ENCODE measurements around the gene OR9A4.

The OR9A4 gene

GRCh38 chr7:141956084-141956483, 39.9 kb downstream of the OR9A4 start:
- Histone ChIP-seq H3K36me3 (ENCODE audit: insufficient read depth, low read length) (no peaks in the 10 kb centered on the region), H3K4me2 (ENCODE audit: insufficient read depth, low read length) (no peak overlapping the region), H4K20me1 (ENCODE audit: insufficient read depth, low read length) (no peaks in the 10 kb centered on the region), H3K27ac (ENCODE audit: low read length) (no peak overlapping the region), H3K27me3 (ENCODE audit: insufficient read depth, low read length, poor library complexity) (no peaks in the 10 kb centered on the region), H3K9me3 (ENCODE audit: insufficient read depth, low read length, severe bottlenecking) (no peaks in the 10 kb centered on the region), H2AFZ (ENCODE audit: low read depth, low read length) (no peak overlapping the region), H3K79me2 (ENCODE audit: insufficient read depth, low read length) (no peaks in the 10 kb centered on the region), H3K4me3 (ENCODE audit: low read depth in 1 of 2, low read length in 2 of 2) (no peak overlapping the region), H3K9ac (ENCODE audit: low read depth, low read length) (no peak overlapping the region), H3K4me1 (ENCODE audit: insufficient read depth, low read length) (no peaks in the 10 kb centered on the region)
- ATAC-seq (ENCODE audit: insufficient read depth, low read depth), result no peak
- TF ChIP-seq EZH2 (IDR thresholded peaks at IDR 0.05; ENCODE audit: borderline replicate concordance, low read depth, low read length, severe bottlenecking) (no peak), CTCF (IDR thresholded peaks at IDR 0.05; ENCODE audit: borderline replicate concordance, extremely low read depth, low read length, poor library complexity, severe bottlenecking) (no peak)
- DNase-seq, result no peak

- Histone ChIP-seq H3K79me2 (ENCODE audit: insufficient read depth, low read length) (no peaks in the 10 kb centered on the region), H3K27me3 (ENCODE audit: insufficient read depth, low read length, poor library complexity) (no peaks in the 10 kb centered on the region), H2AFZ (ENCODE audit: low read depth, low read length) (no peak overlapping the region), H4K20me1 (ENCODE audit: insufficient read depth, low read length) (no peaks in the 10 kb centered on the region), H3K27ac (ENCODE audit: low read length) (no peak overlapping the region), H3K4me3 (ENCODE audit: low read depth in 1 of 2, low read length in 2 of 2) (no peak overlapping the region), H3K36me3 (ENCODE audit: insufficient read depth, low read length) (no peaks in the 10 kb centered on the region), H3K4me1 (ENCODE audit: insufficient read depth, low read length) (no peaks in the 10 kb centered on the region), H3K4me2 (ENCODE audit: insufficient read depth, low read length) (no peak overlapping the region), H3K9ac (ENCODE audit: low read depth, low read length) (no peak overlapping the region), H3K9me3 (ENCODE audit: insufficient read depth, low read length, severe bottlenecking) (no peaks in the 10 kb centered on the region)
- ATAC-seq (ENCODE audit: insufficient read depth, low read depth) (no peak), DNase-seq (no peak)
- TF ChIP-seq CTCF (IDR thresholded peaks at IDR 0.05; ENCODE audit: borderline replicate concordance, extremely low read depth, low read length, poor library complexity, severe bottlenecking) (no peak), EZH2 (IDR thresholded peaks at IDR 0.05; ENCODE audit: borderline replicate concordance, low read depth, low read length, severe bottlenecking) (no peak)
These were observed 44.7 kb downstream of the OR9A4 start for GRCh38 chr7:141960687-141961422.
